Esophagus muscularis mucosa (tissue), 3 donors: ENCODE data around the gene NR3C2.

Experiments
- CTCF ChIP-seq, 3 experiments: fragments of 200-600 bp in 2 of 3; fragments of 450-650 bp in 1 of 3; sonication (generic) in 2 of 3; IDR thresholded peaks; one replicate each; pipeline ENCODE4 v1.5.1; 2017 to 2019; ENCODE audit warnings: antibody characterized with exemption in 3 of 3, mild to moderate bottlenecking in 2 of 3, moderate library complexity in 1 of 3
- POLR2A ChIP-seq: fragments of 450-650 bp; IDR thresholded peaks from one replicate; pipeline ENCODE4 v1.6.1; 2017; ENCODE audit warnings: antibody characterized with exemption, moderate library complexity, mild to moderate bottlenecking, low read depth
- POLR2AphosphoS5 ChIP-seq, 2 donors: sonication (generic); formaldehyde crosslinking; IDR thresholded peaks; one replicate each; pipeline ENCODE4 v1.6.1; 2017; ENCODE audit warnings: antibody characterized with exemption in 2 of 2

GRCh38 chr4:148344352-148344751 lies 97.9 kb downstream of the NR3C2 start:
- TF ChIP-seq CTCF (IDR thresholded peaks at IDR 0.05) (no peak), POLR2AphosphoS5 (IDR thresholded peaks at IDR 0.05) (no peak), POLR2A (no peak)
